Measurements from ENCODE around the gene S100A7. TPM values are rescaled to one million over a fixed set of nuclear protein-coding genes. Genes with fewer than 3 reads are reported as not detected.
"Not testable (repeated sequence)": the region's sequence is repeated elsewhere in the genome, so short reads cannot be mapped to it uniquely, and the experiment has no call there.

S100A7 gene
- total and polyA plus RNA-seq, 3 donors from 2014 or later: not detected

DNA sequence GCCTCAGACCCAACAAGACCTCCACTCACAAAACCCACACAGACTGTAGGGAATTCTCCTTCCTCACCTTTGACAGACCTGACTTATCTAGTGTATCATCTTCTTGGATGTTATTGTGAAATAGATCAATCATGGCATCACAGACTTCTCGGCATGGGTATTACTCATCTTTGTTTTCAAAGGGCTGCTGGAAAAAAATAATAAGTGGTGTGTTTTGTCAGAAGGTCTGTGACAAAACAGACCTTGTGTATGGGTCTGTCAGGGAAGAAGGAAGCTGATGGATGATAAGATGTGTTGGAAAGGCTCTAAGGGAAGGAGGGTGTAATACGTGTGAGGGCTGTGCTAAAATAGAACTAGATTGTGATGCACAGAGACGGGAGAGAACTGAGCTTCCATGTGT lies 13.9 kb upstream of the S100A7 start:
- Histone ChIP-seq H3K4me1 (no peaks in the 10 kb centered on the region), H3K27ac (no peak overlapping the region), H3K36me3 (ENCODE audit: low read depth, missing control alignments) (no peaks in the 10 kb centered on the region), H3K27me3 (no peaks in the 10 kb centered on the region), H3K4me3 (no peak overlapping the region), H3K9me3 (no peaks in the 10 kb centered on the region)
- DNase-seq: no peak
- intact Hi-C loops (cut with DNase I; ENCODE audit: low total_unique reads): no loop called here
- TF ChIP-seq, protein P1, sequence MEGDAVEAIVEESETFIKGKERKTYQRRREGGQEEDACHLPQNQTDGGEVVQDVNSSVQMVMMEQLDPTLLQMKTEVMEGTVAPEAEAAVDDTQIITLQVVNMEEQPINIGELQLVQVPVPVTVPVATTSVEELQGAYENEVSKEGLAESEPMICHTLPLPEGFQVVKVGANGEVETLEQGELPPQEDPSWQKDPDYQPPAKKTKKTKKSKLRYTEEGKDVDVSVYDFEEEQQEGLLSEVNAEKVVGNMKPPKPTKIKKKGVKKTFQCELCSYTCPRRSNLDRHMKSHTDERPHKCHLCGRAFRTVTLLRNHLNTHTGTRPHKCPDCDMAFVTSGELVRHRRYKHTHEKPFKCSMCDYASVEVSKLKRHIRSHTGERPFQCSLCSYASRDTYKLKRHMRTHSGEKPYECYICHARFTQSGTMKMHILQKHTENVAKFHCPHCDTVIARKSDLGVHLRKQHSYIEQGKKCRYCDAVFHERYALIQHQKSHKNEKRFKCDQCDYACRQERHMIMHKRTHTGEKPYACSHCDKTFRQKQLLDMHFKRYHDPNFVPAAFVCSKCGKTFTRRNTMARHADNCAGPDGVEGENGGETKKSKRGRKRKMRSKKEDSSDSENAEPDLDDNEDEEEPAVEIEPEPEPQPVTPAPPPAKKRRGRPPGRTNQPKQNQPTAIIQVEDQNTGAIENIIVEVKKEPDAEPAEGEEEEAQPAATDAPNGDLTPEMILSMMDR (IDR thresholded peaks at IDR 0.05): no peak
- no peak for TF ChIP-seq POLR2A (IDR thresholded peaks at IDR 0.05)
- 79 to 81% methylated on average over 3 of the region's 3 CpGs for WGBS, 2 donors

DNA sequence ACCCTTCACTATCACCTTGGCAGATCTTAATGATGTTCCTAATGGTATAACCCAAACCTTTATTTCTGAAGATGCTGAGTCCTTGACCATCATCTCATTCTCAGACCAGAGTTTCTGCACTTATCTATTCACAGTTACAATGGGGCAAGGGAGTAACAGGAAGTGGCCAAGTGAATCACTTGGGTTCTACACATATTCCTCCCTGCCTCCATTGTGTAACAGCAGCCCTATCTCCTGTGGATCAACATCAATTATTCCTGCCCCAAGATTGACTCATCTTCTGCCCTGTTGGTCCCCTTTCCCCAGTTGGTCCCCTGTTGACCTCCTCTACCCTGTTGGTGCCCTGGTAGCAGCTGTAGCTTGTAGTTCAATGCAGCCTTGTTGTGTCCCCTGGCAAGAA lies 10.3 kb upstream of the S100A7 start:
- Histone ChIP-seq H3K9me3 (no peaks in the 10 kb centered on the region), H3K4me3 (no peak overlapping the region), H3K36me3 (ENCODE audit: low read depth, missing control alignments) (no peaks in the 10 kb centered on the region), H3K27me3 (no peaks in the 10 kb centered on the region), H3K4me1 (peaks cover 3% of the 10 kb centered on the region), H3K27ac (no peak overlapping the region)
- DNase-seq: no peak
- intact Hi-C loops (cut with DNase I; ENCODE audit: low total_unique reads): no loop called here
- TF ChIP-seq, protein P1 (IDR thresholded peaks at IDR 0.05): no peak
- TF ChIP-seq POLR2A (IDR thresholded peaks at IDR 0.05): no peak

DNA sequence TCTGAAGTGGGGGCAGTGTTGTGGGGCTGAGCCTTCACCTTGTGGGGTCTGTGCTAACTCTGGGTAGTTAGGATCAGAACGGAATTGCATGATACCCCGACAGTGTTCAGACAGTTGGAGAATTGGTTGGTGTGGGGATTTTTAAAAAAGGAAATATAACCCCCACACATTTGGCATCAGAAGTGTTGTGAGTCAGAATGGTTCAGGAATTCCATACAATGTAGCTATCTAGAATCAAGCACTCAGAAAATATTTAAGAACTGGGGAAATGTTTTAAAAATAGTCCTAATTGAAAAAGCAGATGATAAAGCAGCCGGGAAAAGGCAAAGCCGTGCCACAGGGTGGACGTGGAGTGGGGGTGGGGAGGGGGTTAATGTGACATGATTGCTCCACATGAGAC lies 6.5 kb upstream of the S100A7 start:
- Histone ChIP-seq H3K36me3 (ENCODE audit: low read depth, missing control alignments) (no peaks in the 10 kb centered on the region), H3K27me3 (no peaks in the 10 kb centered on the region), H3K9me3 (no peaks in the 10 kb centered on the region), H3K4me3 (no peak overlapping the region), H3K27ac (no peak overlapping the region), H3K4me1 (peaks cover 3% of the 10 kb centered on the region)
- no peak for DNase-seq
- TF ChIP-seq, protein P1 (IDR thresholded peaks at IDR 0.05): no peak
- TF ChIP-seq POLR2A (IDR thresholded peaks at IDR 0.05): no peak
- intact Hi-C loops (cut with DNase I; ENCODE audit: low total_unique reads): no loop called here
- 37 to 41% methylated on average over 5 of the region's 5 CpGs for WGBS, 2 donors

DNA sequence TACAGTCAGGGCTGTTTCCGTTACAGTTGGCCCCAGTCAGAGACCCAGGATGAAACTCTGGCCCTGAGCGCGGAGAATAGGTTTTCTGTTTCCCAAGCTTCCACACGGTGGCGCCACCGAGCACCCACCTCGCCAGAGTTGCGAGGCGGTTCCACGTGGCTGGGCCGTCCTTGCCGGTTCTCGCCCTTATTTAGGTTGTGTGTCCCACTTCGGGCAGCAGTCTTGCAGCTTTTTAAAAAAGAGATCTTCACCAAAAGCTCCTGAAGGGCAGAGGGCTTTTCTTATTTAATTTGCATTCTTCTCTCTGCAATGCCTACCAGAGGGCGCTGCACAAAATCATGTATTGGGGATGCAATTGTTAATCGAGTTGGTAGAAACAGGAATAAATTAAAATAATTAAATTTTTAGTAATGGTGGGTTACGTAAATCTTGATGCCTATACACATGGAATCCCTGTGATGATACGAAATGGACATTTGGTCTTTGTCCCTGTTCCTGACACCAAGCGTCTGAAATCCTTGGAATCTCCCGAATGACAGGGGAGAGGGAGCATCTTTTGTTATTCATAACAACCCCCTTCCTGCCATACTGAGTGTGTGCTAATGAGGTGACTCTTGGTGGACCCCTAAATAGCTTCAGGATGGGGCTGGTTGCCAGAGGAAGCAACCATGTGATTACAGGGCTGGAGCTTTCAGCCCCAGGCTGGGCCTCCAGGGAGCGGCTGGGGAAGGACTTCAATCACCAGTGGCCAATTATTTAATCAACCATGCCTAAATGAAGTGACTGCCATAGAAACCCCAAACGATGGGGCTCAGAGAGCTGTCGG lies 5.6 kb upstream of the S100A7 start:
- Histone ChIP-seq H3K36me3 (ENCODE audit: low read depth, missing control alignments) (no peaks in the 10 kb centered on the region), H3K4me3 (no peak overlapping the region), H3K9me3 (no peaks in the 10 kb centered on the region), H3K27ac (no peak overlapping the region), H3K27me3 (no peaks in the 10 kb centered on the region), H3K4me1 (peaks cover 3% of the 10 kb centered on the region)
- intact Hi-C loops (cut with DNase I; ENCODE audit: low total_unique reads): no loop called here
- TF ChIP-seq, protein P1 (IDR thresholded peaks at IDR 0.05): peak; percentile 46 to 87 (median 87)
- TF ChIP-seq POLR2A (IDR thresholded peaks at IDR 0.05): no peak
- WGBS, 2 donors: 22 to 29% methylated on average over 21 to 23 of the region's 23 CpGs
- peak; percentile 68 for DNase-seq

DNA sequence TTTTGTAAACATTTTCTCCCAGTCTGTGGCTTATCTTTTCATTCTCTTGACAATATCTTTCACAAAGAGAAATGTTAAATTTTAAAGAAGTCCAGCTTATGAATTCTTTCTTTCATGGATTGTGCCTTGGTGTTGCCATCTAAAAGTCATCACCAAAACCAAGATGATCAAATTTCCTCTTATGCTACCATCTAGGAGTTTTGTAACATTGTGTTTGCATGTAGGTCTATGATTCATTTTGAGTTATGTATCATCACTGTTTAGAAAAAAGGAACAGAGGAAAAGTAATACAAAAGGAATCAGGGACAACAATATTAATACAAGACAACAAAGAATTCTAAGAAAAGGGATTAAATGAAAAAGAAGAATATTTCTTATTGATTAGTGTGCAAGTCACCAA lies 2.3 kb upstream of the S100A7 start:
- H3K27ac ChIP-seq; H3K4me1 ChIP-seq; H3K9me3 ChIP-seq; H3K27me3 ChIP-seq; DNase-seq; H3K36me3 ChIP-seq (ENCODE audit: low read depth, missing control alignments); H3K4me3 ChIP-seq; intact Hi-C loops (cut with DNase I; ENCODE audit: low total_unique reads): not testable (repeated sequence)

All from testis (tissue), 3 donors.